ENCODE results near the gene SIPA1. TPM values are rescaled to one million over a fixed set of nuclear protein-coding genes. Genes with fewer than 3 reads are reported as not detected.

SIPA1 gene
- total RNA-seq, 3 donors from 2014 or later = 18.2 to 27.9 (median 25.5) TPM

- Histone ChIP-seq H3K36me3 (no peaks in the 10 kb centered on the region), H3K4me3 (no peak overlapping the region)
- DNase-seq (ENCODE audit: low spot score in 2 of 2) = no peak
Observed at GRCh38 chr11:65619281-65619928, 18.5 kb upstream of the SIPA1 start.

GRCh38 chr11:65620666-65621065 is 17.2 kb upstream of the SIPA1 start:
- no peak for DNase-seq (ENCODE audit: low spot score in 2 of 2)
- no peak overlapping the region for H3K27ac ChIP-seq
- H3K27me3 ChIP-seq = no peaks in the 10 kb centered on the region
- H3K4me3 ChIP-seq = no peak overlapping the region
- intact Hi-C loops (cut with DNase I; ENCODE audit: low total_unique reads) = no loop called here
- TF ChIP-seq POLR2A (IDR thresholded peaks at IDR 0.05) = no peak
- no peak for TF ChIP-seq CTCF (IDR thresholded peaks at IDR 0.05)
- TF ChIP-seq POLR2AphosphoS5 (IDR thresholded peaks at IDR 0.05) = no peak
- H3K4me1 ChIP-seq = peaks cover 0 to 9% of the 10 kb centered on the region in 2 donors
- peaks cover 3% of the 10 kb centered on the region for H3K36me3 ChIP-seq
- no peaks in the 10 kb centered on the region for H3K9me3 ChIP-seq

More at GRCh38 chr11:65619281-65619928, 18.5 kb upstream of the SIPA1 start:
- peaks cover 0 to 9% of the 10 kb centered on the region in 2 donors for H3K4me1 ChIP-seq
- no peaks in the 10 kb centered on the region for H3K27me3 ChIP-seq
- no peak overlapping the region for H3K27ac ChIP-seq
- no peaks in the 10 kb centered on the region for H3K9me3 ChIP-seq
- TF ChIP-seq CTCF (IDR thresholded peaks at IDR 0.05) = no peak
- TF ChIP-seq POLR2AphosphoS5 (IDR thresholded peaks at IDR 0.05) = no peak
- TF ChIP-seq POLR2A (IDR thresholded peaks at IDR 0.05) = no peak
- intact Hi-C loops (cut with DNase I; ENCODE audit: low total_unique reads) = no loop called here

GRCh38 chr11:65621460-65621859 is 16.4 kb upstream of the SIPA1 start:
- H3K36me3 ChIP-seq = peaks cover 3% of the 10 kb centered on the region
- H3K4me3 ChIP-seq = no peak overlapping the region
- H3K27me3 ChIP-seq = no peaks in the 10 kb centered on the region
- H3K27ac ChIP-seq = no peak overlapping the region
- no peak for TF ChIP-seq CTCF (IDR thresholded peaks at IDR 0.05)
- intact Hi-C loops (cut with DNase I; ENCODE audit: low total_unique reads) = no loop called here
- H3K4me1 ChIP-seq = peaks cover 0 to 9% of the 10 kb centered on the region in 2 donors
- no peak for DNase-seq (ENCODE audit: low spot score in 2 of 2)
- no peaks in the 10 kb centered on the region for H3K9me3 ChIP-seq

GRCh38 chr11:65622011-65622410 is 15.9 kb upstream of the SIPA1 start:
- Histone ChIP-seq H3K27ac (no peak overlapping the region), H3K9me3 (no peaks in the 10 kb centered on the region), H3K36me3 (peaks cover 3% of the 10 kb centered on the region), H3K4me1 (peaks cover 0 to 3% of the 10 kb centered on the region in 2 donors), H3K4me3 (no peak overlapping the region), H3K27me3 (no peaks in the 10 kb centered on the region)
- intact Hi-C loops (cut with DNase I; ENCODE audit: low total_unique reads) = no loop called here
- no peak for DNase-seq (ENCODE audit: low spot score in 2 of 2)
- TF ChIP-seq POLR2AphosphoS5 (IDR thresholded peaks at IDR 0.05) = no peak
- no peak for TF ChIP-seq POLR2A (IDR thresholded peaks at IDR 0.05)
- no peak for TF ChIP-seq CTCF (IDR thresholded peaks at IDR 0.05)

- Histone ChIP-seq H3K27me3 (no peaks in the 10 kb centered on the region), H3K36me3 (peaks cover 8% of the 10 kb centered on the region), H3K4me1 (no peaks in the 10 kb centered on the region), H3K9me3 (no peaks in the 10 kb centered on the region), H3K4me3 (no peak overlapping the region), H3K27ac (no peak overlapping the region)
- DNase-seq (ENCODE audit: low spot score in 2 of 2) = no peak
- intact Hi-C loops (cut with DNase I; ENCODE audit: low total_unique reads) = no loop called here
- TF ChIP-seq POLR2A (IDR thresholded peaks at IDR 0.05) = no peak
- TF ChIP-seq CTCF (IDR thresholded peaks at IDR 0.05) = no peak
- TF ChIP-seq POLR2AphosphoS5 (IDR thresholded peaks at IDR 0.05) = no peak
Observed at GRCh38 chr11:65623177-65623576, 14.7 kb upstream of the SIPA1 start.
